Measurements from ENCODE around the gene GPR32.
"Not testable (repeated sequence)": the region's sequence is repeated elsewhere in the genome, so short reads cannot be mapped to it uniquely, and the experiment has no call there.

GPR32 gene

DNA sequence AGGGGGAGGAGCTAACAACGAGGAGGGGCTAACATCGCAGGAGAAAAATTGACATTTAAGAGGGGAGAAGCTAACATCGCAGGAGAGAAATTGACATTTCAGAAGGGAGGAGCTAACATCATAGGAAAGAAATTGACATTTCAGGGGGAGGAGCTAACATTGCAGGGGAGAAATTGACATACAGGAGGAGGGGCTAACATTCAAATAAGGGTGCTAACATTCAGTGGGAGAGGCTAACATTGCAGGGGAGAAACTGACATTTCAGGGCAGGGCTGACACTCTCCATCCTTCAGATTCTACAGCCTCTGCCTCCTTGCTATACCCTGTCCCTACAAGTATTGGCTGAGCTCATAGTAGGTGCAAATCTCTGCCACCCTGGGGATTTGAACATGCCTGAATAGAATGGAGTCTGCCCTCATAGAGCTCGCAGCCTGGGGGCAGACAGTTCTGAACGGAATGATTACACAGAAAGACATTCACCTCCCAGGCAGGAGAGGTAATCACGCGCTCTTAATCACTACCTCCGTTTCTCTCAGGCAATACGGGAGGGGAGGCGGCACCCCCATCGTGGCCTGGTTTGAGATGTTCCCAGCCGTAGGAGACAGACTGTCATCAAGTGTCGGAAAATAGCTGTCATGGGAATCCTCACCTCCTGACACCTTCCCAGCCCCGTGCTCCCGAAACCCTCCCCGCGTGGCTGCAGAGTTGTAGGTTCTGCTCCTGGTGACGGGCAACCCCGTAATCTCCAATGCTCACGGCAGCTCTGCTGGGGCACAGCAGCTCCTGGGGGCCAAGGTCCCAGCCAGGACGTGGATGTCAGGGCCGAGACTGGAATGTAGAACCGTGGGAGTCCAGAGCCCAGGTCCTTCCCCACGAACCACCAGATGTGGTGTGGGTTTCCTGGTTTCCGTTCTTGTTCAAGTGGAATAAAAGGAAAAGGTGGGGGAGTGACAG, 9.5 kb downstream of the GPR32 start:
- no peak for DNase-seq (ENCODE audit: low read depth, low spot score)
- no peak overlapping the region for H3K27ac ChIP-seq

DNA sequence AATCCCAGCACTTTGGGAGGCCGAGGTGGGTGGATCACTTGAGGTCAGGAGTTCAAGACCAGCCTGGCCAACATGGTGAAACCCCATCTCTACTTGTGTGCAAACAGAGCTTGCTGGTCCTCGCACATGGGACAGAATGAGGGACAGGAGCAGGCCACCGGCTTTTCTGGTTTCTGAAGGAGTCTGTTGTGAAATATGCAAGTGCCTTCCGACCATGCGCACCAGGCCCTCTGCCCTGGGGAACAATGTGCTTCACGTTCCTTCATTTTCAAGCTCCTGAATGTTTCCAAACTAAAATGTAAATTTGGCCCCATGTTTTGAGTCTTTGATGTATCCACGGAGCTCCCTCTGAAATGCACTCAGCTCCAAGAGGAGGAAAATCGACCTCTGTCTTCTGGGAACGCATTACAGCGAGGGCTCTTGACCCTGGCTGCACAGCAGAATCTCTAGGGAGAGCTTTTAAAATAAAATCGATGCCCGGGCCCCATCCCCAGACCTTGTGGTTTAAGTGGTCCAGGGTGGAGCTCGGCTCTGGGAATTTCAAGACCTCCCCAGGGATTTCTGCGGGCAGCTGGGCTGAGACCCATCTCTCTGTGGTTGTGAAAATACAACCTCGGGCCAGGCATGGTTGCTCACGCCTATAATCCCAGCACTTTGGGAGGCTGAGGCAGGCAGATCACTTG, 10.6 kb downstream of the GPR32 start:
- H3K27ac ChIP-seq = no peak overlapping the region
- no peak for DNase-seq (ENCODE audit: low read depth, low spot score)

DNA sequence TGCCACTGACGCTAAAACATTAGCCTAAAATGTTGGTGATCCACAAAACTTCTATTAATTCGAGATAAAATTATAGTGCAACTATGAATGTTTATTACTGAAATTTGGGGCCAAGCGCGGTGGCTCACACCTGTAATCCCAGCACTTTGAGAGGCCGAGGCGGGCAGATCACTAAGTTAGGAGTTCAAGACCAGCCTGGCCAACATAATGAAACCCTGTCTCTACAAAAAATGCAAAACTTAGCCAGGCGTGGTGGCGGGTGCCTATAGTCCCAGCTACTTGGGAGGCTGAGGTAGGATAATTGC, 13.5 kb downstream of the GPR32 start:
- DNase-seq (ENCODE audit: low read depth, low spot score); H3K27ac ChIP-seq: not testable (repeated sequence)

DNA sequence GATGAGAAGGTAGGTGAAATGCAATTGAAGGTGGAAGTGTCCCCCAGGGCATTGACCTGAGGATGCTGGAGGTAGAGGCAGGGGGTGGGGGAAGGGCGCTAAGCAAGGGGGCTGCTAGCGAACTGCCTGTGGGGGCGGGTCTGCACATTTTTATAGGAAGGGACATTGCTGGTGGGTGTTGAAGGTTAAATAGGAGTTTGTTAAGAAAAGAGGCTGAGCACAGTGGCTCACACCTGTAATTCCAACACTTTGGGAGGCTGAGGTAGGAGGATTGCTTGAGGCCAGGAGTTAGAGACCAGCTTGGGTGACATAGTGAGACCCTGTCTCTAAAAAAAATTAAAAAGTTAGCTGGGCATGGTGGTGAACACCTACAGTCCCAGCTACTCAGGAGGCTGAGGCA, 14.4 kb downstream of the GPR32 start:
- no peak for DNase-seq (ENCODE audit: low read depth, low spot score)
- no peak overlapping the region for H3K27ac ChIP-seq

DNA sequence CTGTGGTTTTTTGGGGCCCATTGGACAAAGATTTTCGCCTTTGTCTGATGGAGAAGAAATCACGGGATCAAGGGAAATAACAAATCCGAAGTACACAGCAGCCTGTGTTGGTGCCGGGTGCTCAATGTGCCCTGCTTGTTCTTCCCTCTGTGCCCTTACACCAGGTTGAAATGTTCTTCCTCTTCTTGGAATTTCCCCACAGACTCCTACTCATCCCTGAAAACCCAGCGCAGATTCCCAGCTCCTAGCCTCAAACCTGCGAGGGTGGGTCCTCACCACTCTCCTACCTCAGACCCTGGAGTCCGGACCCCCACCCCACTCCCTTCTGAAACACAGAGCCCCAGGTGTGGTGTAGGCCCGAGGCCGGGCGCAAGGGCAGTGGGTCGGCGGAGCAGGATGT, 15.1 kb downstream of the GPR32 start:
- no peak for DNase-seq (ENCODE audit: low read depth, low spot score)

DNA sequence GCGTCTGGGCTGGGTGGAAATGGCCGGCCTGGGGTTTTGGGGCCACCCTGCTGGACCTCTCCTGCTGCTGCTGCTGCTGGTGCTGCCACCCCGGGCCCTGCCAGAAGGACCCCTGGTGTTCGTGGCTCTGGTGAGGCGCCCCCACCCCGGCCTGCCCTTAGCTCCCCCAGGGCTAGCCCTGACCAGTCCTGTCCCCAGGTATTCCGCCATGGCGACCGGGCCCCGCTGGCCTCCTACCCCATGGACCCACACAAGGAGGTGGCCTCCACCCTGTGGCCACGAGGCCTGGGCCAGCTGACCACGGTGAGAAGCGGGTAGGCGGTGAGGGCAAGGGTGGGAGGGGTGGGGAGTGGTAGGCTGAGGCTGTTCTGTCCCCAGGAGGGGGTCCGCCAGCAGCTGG, 20.1 kb downstream of the GPR32 start, which contains the start of gene ACP4:
Gene ACP4 (plus strand): TSS at position 20 of the 400 bp plus-strand sequence. CDS start 0 bp downstream, at position 20.
- no peak for DNase-seq (ENCODE audit: low read depth, low spot score)
- H3K27ac ChIP-seq = no peak within 1 kb of the TSS

More for the DNA sequence above, 15.1 kb downstream of the GPR32 start:
- no peak overlapping the region for H3K27ac ChIP-seq

DNA sequence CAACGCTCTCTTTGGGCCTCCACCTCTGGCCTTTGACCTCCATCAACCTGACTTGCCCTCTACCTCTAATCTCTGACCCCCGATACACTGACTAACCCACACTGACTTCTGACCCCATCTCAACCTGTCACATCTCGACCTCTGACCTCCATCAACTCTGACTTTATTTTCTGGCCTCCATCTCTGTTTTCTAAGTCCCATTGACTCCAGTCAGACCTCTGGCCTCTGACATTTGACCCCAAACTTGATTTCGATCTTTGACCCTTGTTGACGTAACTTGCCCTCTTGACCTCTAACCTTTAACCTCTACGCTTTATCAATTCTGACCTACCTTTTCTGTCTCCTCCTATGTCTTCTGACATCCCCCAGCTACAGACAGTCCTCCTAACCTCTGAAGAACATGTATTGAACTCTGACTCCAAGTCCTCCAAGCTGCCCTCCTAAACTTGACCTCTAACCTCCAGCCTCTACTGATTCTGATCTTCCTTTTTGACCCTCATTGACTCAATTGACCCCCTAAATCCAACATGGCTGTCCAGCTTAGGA, 20.7 kb downstream of the GPR32 start:
- H3K27ac ChIP-seq = no peak overlapping the region
- no peak for DNase-seq (ENCODE audit: low read depth, low spot score)

DNA sequence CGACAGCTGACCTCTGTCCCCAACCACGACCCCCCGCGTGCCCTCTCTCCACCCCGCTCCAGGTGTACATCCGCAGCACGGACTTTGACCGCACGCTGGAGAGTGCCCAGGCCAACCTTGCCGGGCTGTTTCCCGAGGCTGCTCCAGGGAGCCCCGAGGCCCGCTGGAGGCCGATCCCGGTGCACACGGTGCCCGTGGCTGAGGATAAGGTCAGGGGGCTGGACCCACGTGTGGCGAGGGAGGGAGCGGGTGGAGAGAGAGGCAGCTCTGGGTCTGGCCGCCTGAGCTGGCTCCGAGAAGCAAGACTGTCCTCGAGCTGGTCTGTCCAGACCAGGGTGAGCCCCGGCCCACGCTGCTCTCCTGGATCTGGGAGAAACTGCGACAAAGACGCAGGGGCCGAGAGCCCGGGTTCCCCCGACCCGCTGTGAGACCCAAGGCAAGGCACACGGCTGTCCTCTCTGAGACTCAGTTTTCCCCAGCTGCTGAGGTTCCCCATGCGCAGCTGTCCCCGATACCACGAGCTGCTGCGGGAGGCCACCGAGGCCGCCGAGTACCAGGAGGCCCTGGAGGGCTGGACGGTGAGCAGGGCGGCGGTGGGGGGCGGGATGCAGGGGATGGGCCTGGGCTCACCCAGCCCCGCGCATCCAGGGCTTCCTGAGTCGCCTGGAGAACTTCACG, 21.5 kb downstream of the GPR32 start:
- no peak for DNase-seq (ENCODE audit: low read depth, low spot score)
- no peak overlapping the region for H3K27ac ChIP-seq

DNA sequence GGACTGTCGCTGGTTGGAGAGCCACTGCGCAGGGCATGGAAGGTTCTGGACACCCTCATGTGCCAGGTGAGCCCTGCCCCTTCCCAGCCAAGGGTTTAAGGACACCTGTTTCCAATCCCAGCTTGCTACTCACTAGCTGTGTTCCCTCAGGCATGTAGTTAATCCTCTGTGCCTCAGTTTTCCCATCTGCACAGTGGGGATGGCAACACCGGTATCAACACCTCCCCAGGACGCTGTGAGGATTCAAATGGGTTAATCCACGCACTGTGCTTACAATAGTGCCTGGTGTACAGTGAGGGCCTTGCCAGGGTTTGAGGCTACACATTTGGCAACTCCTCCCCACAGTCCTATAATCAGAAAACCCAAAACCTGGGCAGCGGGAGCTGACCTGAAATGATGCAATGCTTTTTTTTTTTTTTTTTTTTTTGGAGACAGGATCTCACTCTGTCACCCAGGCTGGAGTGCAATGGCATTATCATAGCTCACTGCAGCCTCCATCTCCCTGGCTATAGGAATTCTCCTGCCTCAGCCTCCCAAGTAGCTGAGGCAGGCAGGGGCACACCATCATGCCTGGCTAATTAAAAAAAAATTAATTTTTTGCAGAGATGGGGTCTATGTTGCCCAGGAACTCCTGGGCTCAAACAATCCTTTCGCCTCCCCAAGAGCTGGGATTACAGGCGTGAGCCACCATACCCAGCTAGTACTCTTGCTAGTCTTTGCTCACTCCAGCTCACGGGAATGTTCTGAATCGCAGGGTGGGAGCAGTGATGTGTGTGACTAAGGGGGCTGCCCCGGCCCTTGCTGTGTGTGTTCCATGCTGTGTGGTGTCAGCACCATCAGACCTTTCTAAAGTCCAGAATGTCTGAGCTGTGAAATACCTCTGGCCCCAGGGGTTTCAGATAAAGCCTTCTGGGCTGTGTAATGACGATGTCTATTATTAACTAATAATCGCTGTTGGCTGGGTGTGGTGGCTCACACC, 22.3 kb downstream of the GPR32 start:
- no peak overlapping the region for H3K27ac ChIP-seq

DNA sequence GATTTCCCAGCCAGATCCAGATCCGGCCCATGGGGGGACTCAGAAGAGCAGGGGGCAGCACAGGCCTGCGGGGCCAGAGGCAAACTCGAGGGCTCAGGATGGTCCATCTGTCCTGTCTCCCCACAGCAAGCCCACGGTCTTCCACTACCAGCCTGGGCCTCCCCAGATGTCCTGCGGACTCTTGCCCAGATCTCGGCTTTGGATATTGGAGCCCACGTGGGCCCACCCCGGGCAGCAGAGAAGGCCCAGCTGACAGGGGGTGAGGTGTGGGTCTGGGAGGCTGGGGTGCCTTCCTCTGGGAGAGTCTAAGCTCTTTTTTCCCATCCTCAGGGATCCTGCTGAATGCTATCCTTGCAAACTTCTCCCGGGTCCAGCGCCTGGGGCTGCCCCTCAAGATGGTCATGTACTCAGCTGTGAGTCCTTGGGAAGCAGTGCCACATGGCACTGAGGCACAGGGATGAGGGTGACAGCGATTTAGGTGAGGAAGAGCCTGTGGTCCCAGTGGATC, 23.3 kb downstream of the GPR32 start:
- no peak for DNase-seq (ENCODE audit: low read depth, low spot score)
- no peak overlapping the region for H3K27ac ChIP-seq

More for the DNA sequence above, 22.3 kb downstream of the GPR32 start:
- no peak for DNase-seq (ENCODE audit: low read depth, low spot score)

DNA sequence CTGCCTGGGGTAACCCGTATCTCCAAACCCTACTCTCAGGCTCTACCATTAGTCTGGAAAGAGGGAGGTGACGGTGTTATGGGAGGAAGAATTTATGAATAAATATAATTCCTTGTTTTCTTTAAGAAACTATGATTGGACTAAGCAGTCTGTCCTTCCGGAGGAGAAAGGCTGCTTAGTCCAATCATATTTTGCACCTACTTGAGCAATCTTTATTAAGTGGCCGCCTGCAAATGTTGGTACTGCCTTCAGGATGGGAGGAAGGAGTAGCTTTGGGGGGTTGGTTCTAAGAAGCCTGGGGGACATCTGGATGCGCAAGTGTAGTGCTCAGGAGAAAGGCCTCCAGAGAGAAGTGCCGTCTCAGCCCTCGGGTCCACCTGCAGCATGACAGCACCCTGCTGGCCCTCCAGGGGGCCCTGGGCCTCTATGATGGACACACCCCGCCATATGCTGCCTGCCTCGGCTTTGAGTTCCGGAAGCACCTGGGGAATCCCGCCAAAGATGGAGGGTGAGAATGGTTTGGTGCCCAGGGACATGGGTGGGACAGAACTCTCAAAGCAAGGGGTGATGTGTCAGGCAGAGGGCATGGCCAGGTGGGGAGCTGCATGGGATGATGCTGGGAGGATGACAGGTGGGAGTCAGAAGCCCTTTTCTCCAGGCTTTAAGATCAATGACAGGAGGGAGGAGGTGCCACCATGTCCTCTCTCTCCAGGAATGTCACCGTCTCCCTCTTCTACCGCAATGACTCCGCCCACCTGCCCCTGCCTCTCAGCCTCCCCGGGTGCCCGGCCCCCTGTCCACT, 24.0 kb downstream of the GPR32 start:
- no peak overlapping the region for H3K27ac ChIP-seq
- no peak for DNase-seq (ENCODE audit: low read depth, low spot score)

DNA sequence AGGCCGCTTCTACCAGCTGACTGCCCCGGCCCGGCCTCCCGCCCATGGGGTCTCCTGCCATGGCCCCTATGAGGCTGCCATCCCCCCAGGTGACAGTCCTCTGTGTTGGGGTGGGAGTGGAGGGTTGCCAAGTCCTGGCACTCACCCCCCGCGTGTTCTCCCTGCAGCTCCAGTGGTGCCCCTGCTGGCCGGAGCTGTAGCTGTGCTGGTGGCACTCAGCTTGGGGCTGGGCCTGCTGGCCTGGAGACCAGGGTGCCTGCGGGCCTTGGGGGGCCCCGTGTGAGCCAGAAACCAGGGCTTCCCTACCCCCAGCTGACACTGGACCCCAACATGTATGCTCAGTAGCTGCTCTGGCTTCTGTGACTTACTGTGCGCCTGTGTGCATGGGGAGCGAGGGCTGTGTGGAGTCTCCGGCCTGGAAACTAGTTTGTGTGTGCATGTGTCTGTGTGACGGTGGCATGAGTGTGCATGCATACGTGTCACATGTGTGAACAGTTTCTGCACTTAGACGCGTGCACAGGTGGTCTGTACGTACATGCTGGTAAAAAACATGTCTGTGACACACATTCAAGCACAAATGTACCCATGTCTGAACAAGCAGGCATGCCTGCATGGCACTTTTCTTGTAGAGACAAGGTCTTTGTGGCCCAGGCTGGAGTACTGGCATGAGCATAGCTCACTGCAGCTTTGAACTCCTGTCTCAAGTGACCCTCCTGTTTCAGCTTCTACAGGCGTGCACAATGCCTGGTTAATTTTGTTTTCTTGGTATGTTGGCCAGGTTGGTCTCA, 24.8 kb downstream of the GPR32 start:
- DNase-seq (ENCODE audit: low read depth, low spot score) = no peak

DNA sequence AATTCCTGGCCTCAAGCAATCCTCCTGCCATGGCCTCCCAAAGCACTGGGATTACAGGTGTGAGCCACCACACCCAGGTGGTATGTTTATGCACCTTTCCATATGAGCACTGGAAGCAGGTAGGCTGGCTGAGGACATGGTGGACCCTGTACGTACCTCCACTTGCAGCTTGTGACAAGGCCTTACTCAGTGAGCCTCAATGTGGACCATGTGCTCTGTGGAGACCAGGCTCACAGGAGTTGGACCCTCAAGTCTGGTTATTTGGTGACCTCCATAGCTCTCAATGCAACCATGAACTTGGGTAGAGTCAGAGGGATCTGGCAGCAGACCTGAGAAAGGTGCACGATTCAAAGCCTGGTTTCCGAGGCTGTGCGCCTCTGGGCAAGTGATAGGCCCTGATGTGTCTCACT, 25.4 kb downstream of the GPR32 start:
- DNase-seq (ENCODE audit: low read depth, low spot score) = no peak
- no peak overlapping the region for H3K27ac ChIP-seq

More for the DNA sequence above, 24.8 kb downstream of the GPR32 start:
- H3K27ac ChIP-seq = no peak overlapping the region

DNA sequence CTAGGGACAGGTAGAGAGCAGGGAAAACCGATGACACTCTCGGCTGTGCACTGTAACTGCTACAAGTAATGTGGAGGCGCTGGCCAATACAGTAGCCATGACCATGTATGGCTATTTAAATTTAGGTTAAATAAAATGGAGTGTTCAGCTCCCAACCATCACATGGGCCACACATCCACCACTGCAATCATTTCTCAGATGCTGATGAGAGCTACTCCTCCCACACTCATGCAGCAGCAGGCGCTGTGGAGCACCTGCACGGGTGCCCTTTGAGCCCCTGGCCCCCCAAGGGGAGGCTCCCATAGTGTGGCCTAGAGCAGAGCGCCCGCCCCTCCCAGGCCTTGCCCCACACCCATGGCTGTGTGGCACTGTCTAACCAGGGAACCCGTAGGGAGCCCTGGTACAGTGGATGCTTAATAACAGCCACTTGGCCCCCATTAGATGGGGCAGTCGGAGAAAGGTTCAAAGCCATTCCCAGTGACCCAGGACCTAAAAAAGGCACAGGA, 25.9 kb downstream of the GPR32 start:
- no peak overlapping the region for H3K27ac ChIP-seq
- DNase-seq (ENCODE audit: low read depth, low spot score) = no peak

DNA sequence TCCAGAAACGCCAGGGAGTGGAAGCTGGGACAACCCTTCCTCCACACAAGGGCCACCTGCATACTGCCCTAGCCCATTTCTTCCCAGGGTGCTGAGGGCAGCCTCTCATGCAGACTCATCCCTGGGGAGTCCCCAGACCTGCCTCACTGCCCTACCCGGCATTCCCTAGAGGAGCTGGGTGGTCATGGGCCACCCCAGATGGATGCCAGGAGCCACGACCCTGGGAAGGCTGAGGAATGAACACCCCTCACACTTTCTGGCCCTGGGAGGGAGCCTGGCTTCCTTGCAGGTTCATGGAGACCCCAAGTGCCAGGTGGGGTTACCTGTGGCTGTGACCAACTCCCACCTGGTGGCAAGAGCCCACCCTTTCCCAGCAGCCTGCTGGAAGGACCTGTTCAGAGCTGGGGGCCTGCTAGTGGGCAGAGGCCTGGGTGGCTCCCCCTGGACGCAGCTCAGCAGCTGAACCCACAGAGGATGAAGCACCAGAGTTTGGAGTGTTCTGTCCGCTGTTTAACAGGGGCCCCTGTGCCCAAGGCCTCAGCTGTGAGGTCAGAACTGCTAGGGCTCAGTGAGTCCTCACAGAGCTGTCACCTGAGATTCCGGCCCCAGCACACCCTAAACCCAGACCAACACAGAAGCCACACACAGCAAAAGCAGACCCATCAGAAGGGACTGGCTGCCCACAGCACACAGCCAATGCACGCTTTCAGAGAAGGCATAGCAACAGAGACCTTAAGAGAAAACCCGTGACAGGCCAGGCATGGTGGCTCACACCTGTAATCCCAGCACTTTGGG, 26.6 kb downstream of the GPR32 start:
- H3K27ac ChIP-seq = no peak overlapping the region
- no peak for DNase-seq (ENCODE audit: low read depth, low spot score)

DNA sequence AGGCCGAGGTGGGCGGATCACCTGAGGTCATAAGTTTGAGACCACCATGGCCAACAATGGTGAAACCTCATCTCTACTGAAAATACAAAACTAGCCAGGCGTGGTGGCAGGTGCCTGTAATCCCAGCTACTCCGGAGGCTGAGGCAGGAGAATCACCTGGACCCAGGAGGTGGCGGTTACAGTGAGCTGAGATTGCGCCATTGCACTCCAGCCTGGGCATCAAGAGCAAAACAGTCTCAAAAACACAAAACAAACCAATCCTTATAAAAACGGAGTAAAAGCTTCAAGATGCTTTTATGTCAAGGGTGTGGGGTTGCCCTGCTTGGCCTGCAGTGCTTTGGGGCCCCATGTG, 27.1 kb downstream of the GPR32 start:
- no peak for DNase-seq (ENCODE audit: low read depth, low spot score)
- H3K27ac ChIP-seq = no peak overlapping the region

All from epithelial cell of prostate (primary cell).